SK-N-SH treated with all-trans-retinoic acid at 6 μM for 48 hours (cell line): ENCODE results near the gene TMEM245.
A peak's percentile ranks its signal among the peaks of the same experiment; 100 is the strongest.

Source experiments
- ATAC-seq: fragments of 200-7000 bp; cut with Tn5 transposase; 3 replicates; pipeline ENCODE4 v1.9.1; 2020; ENCODE audit warnings: mild to moderate bottlenecking, moderate library complexity
- ARNTL ChIP-seq: fragments of 450-650 bp; formaldehyde crosslinking; IDR thresholded peaks from 2 replicates; pipeline ENCODE4 v1.5.0; 2020; ENCODE audit warnings: low read depth, mild to moderate bottlenecking, moderate library complexity, borderline replicate concordance
- BACH2 ChIP-seq: fragments of 250-450 bp; sonication (Bioruptor Pico); IDR thresholded peaks from 2 replicates; pipeline ENCODE4 v1.9.0; 2021; ENCODE audit warnings: mild to moderate bottlenecking, borderline replicate concordance
- CSDC2 ChIP-seq: fragments of 250-450 bp; sonication (Bioruptor Pico); IDR thresholded peaks from 2 replicates; pipeline ENCODE4 v1.5.0; 2020; ENCODE audit warnings: mild to moderate bottlenecking, moderate library complexity
- ESRRG ChIP-seq: fragments of 250-450 bp; sonication (Bioruptor Pico); IDR thresholded peaks from 2 replicates; pipeline ENCODE4 v1.6.1; 2021; ENCODE audit warnings: mild to moderate bottlenecking
- GLIS3 ChIP-seq: fragments of 250-450 bp; sonication (Bioruptor Pico); IDR thresholded peaks from 2 replicates; pipeline ENCODE4 v1.5.0; 2020; ENCODE audit warnings: mild to moderate bottlenecking, moderate library complexity
- ISL1 ChIP-seq: fragments of 250-450 bp; sonication (Bioruptor Pico); IDR thresholded peaks from 2 replicates; pipeline ENCODE4 v2.1.2; 2022; ENCODE audit warnings: mild to moderate bottlenecking, moderate library complexity
- OSR1 ChIP-seq: fragments of 250-450 bp; sonication (Bioruptor Pico); IDR thresholded peaks from 2 replicates; pipeline ENCODE4 v1.8.0; 2022; ENCODE audit warnings: moderate library complexity, mild to moderate bottlenecking, inconsistent platforms
- PPARA ChIP-seq: fragments of 250-450 bp; sonication (Bioruptor Pico); IDR thresholded peaks from 2 replicates; pipeline ENCODE4 v1.5.0; 2020; ENCODE audit warnings: mild to moderate bottlenecking, borderline replicate concordance
- RARB ChIP-seq: fragments of 250-450 bp; sonication (Bioruptor Pico); IDR thresholded peaks from 2 replicates; pipeline ENCODE4 v1.8.0; 2021; ENCODE audit warnings: mild to moderate bottlenecking, moderate library complexity
- SNAI2 ChIP-seq: fragments of 250-450 bp; sonication (Bioruptor Pico); IDR thresholded peaks from 2 replicates; pipeline ENCODE4 v1.5.0; 2020; ENCODE audit warnings: mild to moderate bottlenecking, moderate library complexity
- TCF4 ChIP-seq: fragments of 250-450 bp; sonication (Bioruptor Pico); IDR thresholded peaks from 2 replicates; pipeline ENCODE4 v1.8.0; 2021; ENCODE audit warnings: mild to moderate bottlenecking, moderate library complexity, borderline replicate concordance
- TOX ChIP-seq: fragments of 250-450 bp; sonication (Bioruptor Pico); IDR thresholded peaks from 2 replicates; pipeline ENCODE4 v1.8.0; 2021; ENCODE audit warnings: mild to moderate bottlenecking, moderate library complexity, borderline replicate concordance
- ZC3H10 ChIP-seq: fragments of 250-450 bp; sonication (Bioruptor Pico); IDR thresholded peaks from 2 replicates; pipeline ENCODE4 v1.5.1; 2021; ENCODE audit warnings: mild to moderate bottlenecking, moderate library complexity
- ZFP3 ChIP-seq: fragments of 250-450 bp; sonication (Bioruptor Pico); IDR thresholded peaks from 2 replicates; pipeline ENCODE4 v1.5.0; 2020; ENCODE audit warnings: mild to moderate bottlenecking, moderate library complexity
- ZFP30 ChIP-seq: fragments of 450-650 bp; formaldehyde crosslinking; IDR thresholded peaks from 2 replicates; pipeline ENCODE4 v1.5.0; 2022; ENCODE audit warnings: mild to moderate bottlenecking, moderate library complexity
- ZNF565 ChIP-seq: fragments of 450-650 bp; formaldehyde crosslinking; conservative IDR thresholded peaks from 2 replicates; pipeline ENCODE4 v1.5.0; 2020; ENCODE audit warnings: low read depth, mild to moderate bottlenecking, moderate library complexity
- ZNF70 ChIP-seq: fragments of 450-650 bp; formaldehyde crosslinking; IDR thresholded peaks from 2 replicates; pipeline ENCODE4 v1.5.0; 2020; ENCODE audit warnings: mild to moderate bottlenecking, moderate library complexity
- TF ChIP-seq, protein P1 (sequence below): fragments of 250-450 bp; sonication (Bioruptor Pico); IDR thresholded peaks from 2 replicates; pipeline ENCODE4 v1.8.0; 2021; ENCODE audit warnings: low read depth, mild to moderate bottlenecking, moderate library complexity, borderline replicate concordance
- TF ChIP-seq, protein P2 (sequence below): fragments of 250-450 bp; sonication (Bioruptor Pico); IDR thresholded peaks from 2 replicates; pipeline ENCODE4 v1.8.0; 2020; ENCODE audit warnings: mild to moderate bottlenecking, moderate library complexity, borderline replicate concordance
- TF ChIP-seq, protein P3 (sequence below): fragments of 250-450 bp; sonication (Bioruptor Pico); IDR thresholded peaks from 2 replicates; pipeline ENCODE4 v1.5.0; 2020; ENCODE audit warnings: mild to moderate bottlenecking, moderate library complexity
- TF ChIP-seq, protein P4 (sequence below): fragments of 250-450 bp; sonication (Bioruptor Pico); IDR thresholded peaks from 2 replicates; pipeline ENCODE4 v1.5.1; 2021; ENCODE audit warnings: mild to moderate bottlenecking, moderate library complexity
- TF ChIP-seq, protein P5 (sequence below): fragments of 250-450 bp; sonication (Bioruptor Pico); IDR thresholded peaks from 2 replicates; pipeline ENCODE4 v1.5.1; 2020; ENCODE audit warnings: low read depth, mild to moderate bottlenecking, moderate library complexity

The TMEM245 gene

DNA sequence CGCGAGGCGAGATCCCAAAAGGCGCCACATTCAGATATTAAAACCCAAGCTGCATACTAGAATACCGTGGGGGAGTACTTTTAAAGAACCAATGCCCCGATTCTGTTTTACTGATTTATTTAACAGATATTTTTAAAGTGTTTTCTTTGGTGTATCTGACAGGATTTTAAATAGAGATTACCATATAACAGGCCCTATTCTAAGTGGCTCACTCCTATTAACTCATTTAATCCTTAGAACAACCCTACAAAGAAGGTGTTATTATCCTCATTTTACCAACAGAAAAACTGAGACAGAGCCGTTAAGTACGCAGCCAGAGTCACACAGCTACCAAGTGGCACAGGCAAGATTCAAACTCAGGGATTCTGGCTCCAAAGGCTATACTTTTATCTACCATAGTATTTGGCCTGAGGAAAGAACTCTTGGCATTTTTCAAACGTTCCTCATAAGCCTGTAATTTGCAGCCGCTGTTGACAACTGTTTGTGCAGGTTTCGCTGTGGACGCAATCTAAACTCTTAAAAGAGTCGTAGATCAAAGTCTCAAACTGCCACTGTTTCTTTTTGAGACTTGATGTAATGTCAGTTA, 550 bp upstream of the TMEM245 start:
- TF ChIP-seq ZC3H10 = no peak
- TF ChIP-seq, protein P1, sequence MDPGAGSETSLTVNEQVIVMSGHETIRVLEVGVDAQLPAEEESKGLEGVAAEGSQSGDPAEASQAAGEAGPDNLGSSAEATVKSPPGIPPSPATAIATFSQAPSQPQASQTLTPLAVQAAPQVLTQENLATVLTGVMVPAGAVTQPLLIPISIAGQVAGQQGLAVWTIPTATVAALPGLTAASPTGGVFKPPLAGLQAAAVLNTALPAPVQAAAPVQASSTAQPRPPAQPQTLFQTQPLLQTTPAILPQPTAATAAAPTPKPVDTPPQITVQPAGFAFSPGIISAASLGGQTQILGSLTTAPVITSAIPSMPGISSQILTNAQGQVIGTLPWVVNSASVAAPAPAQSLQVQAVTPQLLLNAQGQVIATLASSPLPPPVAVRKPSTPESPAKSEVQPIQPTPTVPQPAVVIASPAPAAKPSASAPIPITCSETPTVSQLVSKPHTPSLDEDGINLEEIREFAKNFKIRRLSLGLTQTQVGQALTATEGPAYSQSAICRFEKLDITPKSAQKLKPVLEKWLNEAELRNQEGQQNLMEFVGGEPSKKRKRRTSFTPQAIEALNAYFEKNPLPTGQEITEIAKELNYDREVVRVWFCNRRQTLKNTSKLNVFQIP (CRISPR knock-in tag) = no peak
- TF ChIP-seq ZNF565 (CRISPR knock-in tag) = no peak
- no peak for TF ChIP-seq ISL1 (CRISPR knock-in tag)
- TF ChIP-seq TCF4 (CRISPR knock-in tag) = no peak
- no peak for TF ChIP-seq ZFP3 (CRISPR knock-in tag)
- TF ChIP-seq ZFP30 (CRISPR knock-in tag) = no peak
- TF ChIP-seq, protein P2, sequence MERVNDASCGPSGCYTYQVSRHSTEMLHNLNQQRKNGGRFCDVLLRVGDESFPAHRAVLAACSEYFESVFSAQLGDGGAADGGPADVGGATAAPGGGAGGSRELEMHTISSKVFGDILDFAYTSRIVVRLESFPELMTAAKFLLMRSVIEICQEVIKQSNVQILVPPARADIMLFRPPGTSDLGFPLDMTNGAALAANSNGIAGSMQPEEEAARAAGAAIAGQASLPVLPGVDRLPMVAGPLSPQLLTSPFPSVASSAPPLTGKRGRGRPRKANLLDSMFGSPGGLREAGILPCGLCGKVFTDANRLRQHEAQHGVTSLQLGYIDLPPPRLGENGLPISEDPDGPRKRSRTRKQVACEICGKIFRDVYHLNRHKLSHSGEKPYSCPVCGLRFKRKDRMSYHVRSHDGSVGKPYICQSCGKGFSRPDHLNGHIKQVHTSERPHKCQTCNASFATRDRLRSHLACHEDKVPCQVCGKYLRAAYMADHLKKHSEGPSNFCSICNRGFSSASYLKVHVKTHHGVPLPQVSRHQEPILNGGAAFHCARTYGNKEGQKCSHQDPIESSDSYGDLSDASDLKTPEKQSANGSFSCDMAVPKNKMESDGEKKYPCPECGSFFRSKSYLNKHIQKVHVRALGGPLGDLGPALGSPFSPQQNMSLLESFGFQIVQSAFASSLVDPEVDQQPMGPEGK (CRISPR knock-in tag) = no peak
- TF ChIP-seq, protein P3, sequence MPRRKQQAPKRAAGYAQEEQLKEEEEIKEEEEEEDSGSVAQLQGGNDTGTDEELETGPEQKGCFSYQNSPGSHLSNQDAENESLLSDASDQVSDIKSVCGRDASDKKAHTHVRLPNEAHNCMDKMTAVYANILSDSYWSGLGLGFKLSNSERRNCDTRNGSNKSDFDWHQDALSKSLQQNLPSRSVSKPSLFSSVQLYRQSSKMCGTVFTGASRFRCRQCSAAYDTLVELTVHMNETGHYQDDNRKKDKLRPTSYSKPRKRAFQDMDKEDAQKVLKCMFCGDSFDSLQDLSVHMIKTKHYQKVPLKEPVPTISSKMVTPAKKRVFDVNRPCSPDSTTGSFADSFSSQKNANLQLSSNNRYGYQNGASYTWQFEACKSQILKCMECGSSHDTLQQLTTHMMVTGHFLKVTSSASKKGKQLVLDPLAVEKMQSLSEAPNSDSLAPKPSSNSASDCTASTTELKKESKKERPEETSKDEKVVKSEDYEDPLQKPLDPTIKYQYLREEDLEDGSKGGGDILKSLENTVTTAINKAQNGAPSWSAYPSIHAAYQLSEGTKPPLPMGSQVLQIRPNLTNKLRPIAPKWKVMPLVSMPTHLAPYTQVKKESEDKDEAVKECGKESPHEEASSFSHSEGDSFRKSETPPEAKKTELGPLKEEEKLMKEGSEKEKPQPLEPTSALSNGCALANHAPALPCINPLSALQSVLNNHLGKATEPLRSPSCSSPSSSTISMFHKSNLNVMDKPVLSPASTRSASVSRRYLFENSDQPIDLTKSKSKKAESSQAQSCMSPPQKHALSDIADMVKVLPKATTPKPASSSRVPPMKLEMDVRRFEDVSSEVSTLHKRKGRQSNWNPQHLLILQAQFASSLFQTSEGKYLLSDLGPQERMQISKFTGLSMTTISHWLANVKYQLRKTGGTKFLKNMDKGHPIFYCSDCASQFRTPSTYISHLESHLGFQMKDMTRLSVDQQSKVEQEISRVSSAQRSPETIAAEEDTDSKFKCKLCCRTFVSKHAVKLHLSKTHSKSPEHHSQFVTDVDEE (CRISPR knock-in tag) = no peak
- no peak for TF ChIP-seq RARB (CRISPR knock-in tag)
- no peak for TF ChIP-seq SNAI2 (CRISPR knock-in tag)
- TF ChIP-seq, protein P4, sequence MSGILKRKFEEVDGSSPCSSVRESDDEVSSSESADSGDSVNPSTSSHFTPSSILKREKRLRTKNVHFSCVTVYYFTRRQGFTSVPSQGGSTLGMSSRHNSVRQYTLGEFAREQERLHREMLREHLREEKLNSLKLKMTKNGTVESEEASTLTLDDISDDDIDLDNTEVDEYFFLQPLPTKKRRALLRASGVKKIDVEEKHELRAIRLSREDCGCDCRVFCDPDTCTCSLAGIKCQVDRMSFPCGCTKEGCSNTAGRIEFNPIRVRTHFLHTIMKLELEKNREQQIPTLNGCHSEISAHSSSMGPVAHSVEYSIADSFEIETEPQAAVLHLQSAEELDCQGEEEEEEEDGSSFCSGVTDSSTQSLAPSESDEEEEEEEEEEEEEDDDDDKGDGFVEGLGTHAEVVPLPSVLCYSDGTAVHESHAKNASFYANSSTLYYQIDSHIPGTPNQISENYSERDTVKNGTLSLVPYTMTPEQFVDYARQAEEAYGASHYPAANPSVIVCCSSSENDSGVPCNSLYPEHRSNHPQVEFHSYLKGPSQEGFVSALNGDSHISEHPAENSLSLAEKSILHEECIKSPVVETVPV = no peak
- no peak for TF ChIP-seq BACH2 (CRISPR knock-in tag)
- TF ChIP-seq OSR1 (CRISPR knock-in tag) = no peak
- TF ChIP-seq CSDC2 (CRISPR knock-in tag) = no peak
- TF ChIP-seq PPARA (CRISPR knock-in tag) = no peak
- TF ChIP-seq, protein P5, sequence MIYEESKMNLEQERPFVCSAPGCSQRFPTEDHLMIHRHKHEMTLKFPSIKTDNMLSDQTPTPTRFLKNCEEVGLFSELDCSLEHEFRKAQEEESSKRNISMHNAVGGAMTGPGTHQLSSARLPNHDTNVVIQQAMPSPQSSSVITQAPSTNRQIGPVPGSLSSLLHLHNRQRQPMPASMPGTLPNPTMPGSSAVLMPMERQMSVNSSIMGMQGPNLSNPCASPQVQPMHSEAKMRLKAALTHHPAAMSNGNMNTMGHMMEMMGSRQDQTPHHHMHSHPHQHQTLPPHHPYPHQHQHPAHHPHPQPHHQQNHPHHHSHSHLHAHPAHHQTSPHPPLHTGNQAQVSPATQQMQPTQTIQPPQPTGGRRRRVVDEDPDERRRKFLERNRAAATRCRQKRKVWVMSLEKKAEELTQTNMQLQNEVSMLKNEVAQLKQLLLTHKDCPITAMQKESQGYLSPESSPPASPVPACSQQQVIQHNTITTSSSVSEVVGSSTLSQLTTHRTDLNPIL (CRISPR knock-in tag) = no peak
- TF ChIP-seq GLIS3 (CRISPR knock-in tag) = no peak
- no peak for TF ChIP-seq ARNTL
- TF ChIP-seq ESRRG (CRISPR knock-in tag) = no peak
- ATAC-seq = no peak

DNA sequence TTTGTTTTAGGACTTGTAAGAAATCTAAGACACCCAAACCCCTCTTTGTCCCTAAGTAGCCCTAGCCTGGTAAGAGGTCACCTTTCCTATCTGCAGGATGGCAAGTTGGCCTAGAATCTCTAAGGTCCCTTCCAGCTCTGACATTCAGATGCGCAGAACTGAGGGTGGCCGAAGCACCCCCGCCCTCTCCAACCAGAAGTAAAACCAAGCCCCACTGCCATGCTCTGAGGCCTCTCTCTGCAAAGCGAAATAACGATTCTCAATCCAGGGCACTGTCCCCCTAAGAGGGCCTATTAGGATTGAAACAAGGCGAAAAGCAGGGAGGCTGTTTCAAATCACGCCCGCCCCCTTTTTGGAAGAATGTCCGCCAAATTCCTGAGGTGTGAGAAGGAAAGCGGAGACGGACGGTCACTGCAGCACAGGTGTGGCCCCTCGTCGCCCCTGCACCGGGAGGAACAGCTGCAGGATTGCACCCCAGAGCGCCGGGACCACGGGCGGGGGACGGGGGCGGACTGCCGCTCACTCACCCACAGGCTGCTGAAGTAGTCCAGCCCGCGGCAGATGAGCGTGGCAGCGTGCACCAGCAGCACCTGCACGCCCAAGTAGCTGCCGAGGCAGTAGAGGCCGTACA, 824 bp downstream of the TMEM245 start:
- TF ChIP-seq ZNF70 (CRISPR knock-in tag) (no peak), ARNTL (no peak), ZNF565 (CRISPR knock-in tag) (no peak), CSDC2 (CRISPR knock-in tag) (no peak), TOX (CRISPR knock-in tag) (no peak), ZC3H10 (no peak)
- peak; percentile 27 for ATAC-seq
